Activated naive CD8-positive, alpha-beta T cell (primary cell): Measurements from ENCODE around the gene CAMK2N2.
A peak's percentile ranks its signal among the peaks of the same experiment; 100 is the strongest.

ENCODE experiments used
- H3K27ac Mint-ChIP-seq: one replicate; pipeline ENCODE4 v1.8.0; 2021; ENCODE audit warnings: mixed read lengths
- H3K27me3 Mint-ChIP-seq: one replicate; pipeline ENCODE4 v1.8.0; 2021; ENCODE audit warnings: mixed read lengths
- H3K36me3 Mint-ChIP-seq: one replicate; pipeline ENCODE4 v1.8.0; 2021; ENCODE audit warnings: mixed read lengths
- H3K4me1 Mint-ChIP-seq: one replicate; pipeline ENCODE4 v1.8.0; 2021; ENCODE audit warnings: low read depth, mixed read lengths
- H3K4me3 Mint-ChIP-seq: one replicate; pipeline ENCODE4 v1.8.0; 2021; ENCODE audit warnings: mild to moderate bottlenecking, mixed read lengths
- H3K9me3 Mint-ChIP-seq: one replicate; pipeline ENCODE4 v1.8.0; 2021; ENCODE audit warnings: low read depth, mixed read lengths

The CAMK2N2 gene

GRCh38 chr3:184261270-184261853, at the start of gene CAMK2N2:
TSS of gene CAMK2N2 (minus strand) at chr3:184261553. CDS start at chr3:184261285, 268 bp downstream.
- H3K4me3 Mint-ChIP-seq, result peak within 1 kb of the TSS; percentile 94
- peaks cover 19% of the 10 kb centered on the region for H3K27me3 Mint-ChIP-seq
- H3K36me3 Mint-ChIP-seq, result peaks cover 6% of the 10 kb centered on the region
- H3K9me3 Mint-ChIP-seq, result no peaks in the 10 kb centered on the region
- H3K27ac Mint-ChIP-seq, result no peak within 1 kb of the TSS
- peaks cover 15% of the 10 kb centered on the region for H3K4me1 Mint-ChIP-seq

GRCh38 chr3:184308744-184309143, 47.4 kb upstream of the CAMK2N2 start:
- peak overlapping the region; percentile 52 for H3K27ac Mint-ChIP-seq
- H3K4me1 Mint-ChIP-seq, result peaks cover 7% of the 10 kb centered on the region
- no peaks in the 10 kb centered on the region for H3K9me3 Mint-ChIP-seq
- peaks cover 13% of the 10 kb centered on the region for H3K36me3 Mint-ChIP-seq
- H3K4me3 Mint-ChIP-seq, result no peak overlapping the region
- no peaks in the 10 kb centered on the region for H3K27me3 Mint-ChIP-seq

GRCh38 chr3:184307915-184308314, 46.6 kb upstream of the CAMK2N2 start:
- Mint-ChIP-seq H3K27ac (no peak overlapping the region), H3K4me3 (no peak overlapping the region), H3K4me1 (peaks cover 7% of the 10 kb centered on the region), H3K36me3 (peaks cover 13% of the 10 kb centered on the region), H3K9me3 (no peaks in the 10 kb centered on the region), H3K27me3 (no peaks in the 10 kb centered on the region)

GRCh38 chr3:184306341-184306972, 45.1 kb upstream of the CAMK2N2 start:
- Mint-ChIP-seq H3K9me3 (no peaks in the 10 kb centered on the region), H3K27me3 (no peaks in the 10 kb centered on the region), H3K36me3 (peaks cover 13% of the 10 kb centered on the region), H3K4me1 (peaks cover 13% of the 10 kb centered on the region), H3K27ac (no peak overlapping the region), H3K4me3 (no peak overlapping the region)

- Mint-ChIP-seq H3K27ac (no peak overlapping the region), H3K9me3 (no peaks in the 10 kb centered on the region), H3K27me3 (no peaks in the 10 kb centered on the region), H3K4me1 (peaks cover 16% of the 10 kb centered on the region), H3K4me3 (no peak overlapping the region), H3K36me3 (peaks cover 13% of the 10 kb centered on the region)
Observed at GRCh38 chr3:184305577-184305976, 44.2 kb upstream of the CAMK2N2 start.

- Mint-ChIP-seq H3K4me1 (peaks cover 25% of the 10 kb centered on the region), H3K27me3 (no peaks in the 10 kb centered on the region), H3K36me3 (no peaks in the 10 kb centered on the region), H3K27ac (no peak overlapping the region), H3K4me3 (peak overlapping the region; percentile 95), H3K9me3 (no peaks in the 10 kb centered on the region)
Observed at GRCh38 chr3:184300378-184300720, 39.0 kb upstream of the CAMK2N2 start.

GRCh38 chr3:184299488-184300377, 38.4 kb upstream of the CAMK2N2 start:
- Mint-ChIP-seq H3K27me3 (no peaks in the 10 kb centered on the region), H3K4me3 (peak overlapping the region; percentile 95), H3K36me3 (no peaks in the 10 kb centered on the region), H3K9me3 (no peaks in the 10 kb centered on the region), H3K27ac (peak overlapping the region; percentile 91), H3K4me1 (peaks cover 25% of the 10 kb centered on the region)

GRCh38 chr3:184298759-184299487, 37.6 kb upstream of the CAMK2N2 start, which contains the start of gene PSMD2:
TSS of gene PSMD2 (plus strand) at chr3:184299241. CDS start at chr3:184299267, 26 bp downstream.
- Mint-ChIP-seq H3K27ac (peak within 1 kb of the TSS; percentile 91), H3K9me3 (no peaks in the 10 kb centered on the region), H3K4me1 (peaks cover 25% of the 10 kb centered on the region), H3K27me3 (no peaks in the 10 kb centered on the region), H3K36me3 (no peaks in the 10 kb centered on the region), H3K4me3 (peak within 1 kb of the TSS; percentile 95)

- H3K36me3 Mint-ChIP-seq, result no peaks in the 10 kb centered on the region
- H3K4me1 Mint-ChIP-seq, result peaks cover 20% of the 10 kb centered on the region
- no peak overlapping the region for H3K4me3 Mint-ChIP-seq
- no peak overlapping the region for H3K27ac Mint-ChIP-seq
- no peaks in the 10 kb centered on the region for H3K27me3 Mint-ChIP-seq
- H3K9me3 Mint-ChIP-seq, result no peaks in the 10 kb centered on the region
Observed at GRCh38 chr3:184296616-184297015, 35.3 kb upstream of the CAMK2N2 start.

- Mint-ChIP-seq H3K4me1 (peaks cover 18% of the 10 kb centered on the region), H3K27ac (no peak overlapping the region), H3K9me3 (no peaks in the 10 kb centered on the region), H3K27me3 (no peaks in the 10 kb centered on the region), H3K36me3 (no peaks in the 10 kb centered on the region), H3K4me3 (no peak overlapping the region)
Observed at GRCh38 chr3:184295771-184296170, 34.4 kb upstream of the CAMK2N2 start.

- no peaks in the 10 kb centered on the region for H3K27me3 Mint-ChIP-seq
- H3K9me3 Mint-ChIP-seq, result no peaks in the 10 kb centered on the region
- no peak overlapping the region for H3K27ac Mint-ChIP-seq
- no peaks in the 10 kb centered on the region for H3K36me3 Mint-ChIP-seq
- H3K4me1 Mint-ChIP-seq, result no peaks in the 10 kb centered on the region
- H3K4me3 Mint-ChIP-seq, result no peak overlapping the region
Observed at GRCh38 chr3:184291738-184292445, 30.5 kb upstream of the CAMK2N2 start.

GRCh38 chr3:184291044-184291737, 29.8 kb upstream of the CAMK2N2 start:
- no peaks in the 10 kb centered on the region for H3K4me1 Mint-ChIP-seq
- H3K27ac Mint-ChIP-seq, result no peak overlapping the region
- no peaks in the 10 kb centered on the region for H3K36me3 Mint-ChIP-seq
- no peak overlapping the region for H3K4me3 Mint-ChIP-seq
- H3K27me3 Mint-ChIP-seq, result peaks cover 1% of the 10 kb centered on the region
- no peaks in the 10 kb centered on the region for H3K9me3 Mint-ChIP-seq

- no peak overlapping the region for H3K4me3 Mint-ChIP-seq
- H3K27ac Mint-ChIP-seq, result no peak overlapping the region
- H3K4me1 Mint-ChIP-seq, result no peaks in the 10 kb centered on the region
- H3K27me3 Mint-ChIP-seq, result peaks cover 7% of the 10 kb centered on the region
- no peaks in the 10 kb centered on the region for H3K36me3 Mint-ChIP-seq
- H3K9me3 Mint-ChIP-seq, result no peaks in the 10 kb centered on the region
Observed at GRCh38 chr3:184290331-184290730, 29.0 kb upstream of the CAMK2N2 start.
